Measurements from ENCODE around the gene CDC20.

GRCh38 chr1:43317817-43318471 is 40.8 kb upstream of the CDC20 start:
- TF ChIP-seq CTCF (conservative IDR thresholded peaks at IDR 0.05 in 1 of 2, IDR thresholded peaks at IDR 0.05 in 1 of 2; ENCODE audit: low read depth in 1 of 2, low read length in 2 of 2) (no peak), EZH2 (IDR thresholded peaks at IDR 0.05; ENCODE audit: low read length, missing control alignments) (no peak)

Data from fibroblast of lung (primary cell).